HCT116 (cell line): ENCODE measurements around the gene YEATS4. TPM values are rescaled to one million over a fixed set of nuclear protein-coding genes. Genes with fewer than 3 reads are reported as not detected.

Source experiments
- ATAC-seq: fragments of 200-7000 bp; cut with Tn5 transposase; 2 replicates; pipeline ENCODE4 v1.9.1; 2020; ENCODE audit warnings: mild to moderate bottlenecking, moderate library complexity
- BruUV-seq: library from RNA; stranded (reverse); fragments of 400-500 nt; replicated peaks from 2 replicates; lab custom pipeline; 2021; lab: Mats Ljungman, UMichigan
- CTCF ChIA-PET: fragments of 300-600 bp; sonication (Branson Sonifier 250); formaldehyde crosslinking; loops from one replicate; lab custom pipeline; 2021; ENCODE audit warnings: antibody characterized with exemption; lab: Charles Lee
- POLR2A ChIA-PET: fragments of 300-600, 350-600 bp; sonication (Branson Sonifier 250); formaldehyde crosslinking; loops from one replicate; lab custom pipeline; 2021; ENCODE audit warnings: antibody characterized with exemption; lab: Charles Lee
- RAD21 ChIA-PET, 2 experiments: fragments of 300-600 bp; sonication (Branson Sonifier 250); formaldehyde crosslinking; loops; one replicate each; lab custom pipeline; 2023; ENCODE audit warnings: low total read pairs in 2 of 2; ENCODE audit not compliant: uncharacterized antibody in 2 of 2, unreplicated experiment in 2 of 2, low non-redundant PET in 1 of 2; lab: Charles Lee
- DNase-seq: peaks from one replicate; pipeline ENCODE4 v3.0.0-alpha.2; 2010; ENCODE audit warnings: low read depth, low spot score
- H2AFZ ChIP-seq: fragments of 200-600 bp; shearing (Covaris generic), sonication (generic); 2 replicates; pipeline ENCODE4 v1.6.1; 2017; ENCODE audit warnings: low read depth, mixed run types, mixed read lengths, antibody characterized with exemption, low read length; ENCODE audit not compliant: poor library complexity, severe bottlenecking
- H3K27ac ChIP-seq: 2 replicates; pipeline ENCODE4 v1.5.1; 2012; ENCODE audit warnings: low read depth, low read length
- H3K27me3 ChIP-seq: fragments of 200-600 bp; sonication (generic); 2 replicates; pipeline ENCODE4 v1.6.1; 2016; ENCODE audit warnings: mixed run types, low read length, mixed read lengths; ENCODE audit not compliant: insufficient read depth
- H3K36me3 ChIP-seq, 2 experiments: fragments of 200-500 bp in 1 of 2; fragments of 200-600 bp in 1 of 2; sonication (Bioruptor generic) in 1 of 2; sonication (generic) in 1 of 2; 2 replicates each; pipeline versions ENCODE4 v1.5.1 to v1.6.1; 2014 to 2016; ENCODE audit warnings: low read length in 2 of 2, inconsistent platforms in 1 of 2, mixed read lengths in 1 of 2, mixed run types in 1 of 2; ENCODE audit not compliant: insufficient read depth in 2 of 2, control insufficient read depth in 1 of 2
- H3K4me1 ChIP-seq, 2 experiments: fragments of 200-600 bp in 1 of 2; sonication (generic) in 1 of 2; 2 replicates each; pipeline versions ENCODE4 v1.5.1 to v1.6.1; 2012 to 2017; ENCODE audit warnings: low read length in 2 of 2, inconsistent platforms in 1 of 2, mild to moderate bottlenecking in 1 of 2, mixed read lengths in 1 of 2, mixed run types in 1 of 2, moderate library complexity in 1 of 2; ENCODE audit not compliant: insufficient read depth in 2 of 2, control insufficient read depth in 1 of 2
- H3K4me2 ChIP-seq: fragments of 200-600 bp; sonication (generic); 2 replicates; pipeline ENCODE4 v1.6.1; 2017; ENCODE audit warnings: mixed run types, low read length, mixed read lengths
- H3K4me3 ChIP-seq, 2 experiments: fragments of 200-600 bp in 1 of 2; sonication (generic) in 1 of 2; replicated peaks in 1 of 2; 2 replicates each; pipeline ENCODE4 v1.5.1; 2011 to 2016; ENCODE audit warnings: low read length in 2 of 2, control low read depth in 1 of 2, low read depth in 1 of 2, mild to moderate bottlenecking in 1 of 2, mixed read lengths in 1 of 2, mixed run types in 1 of 2
- H3K79me2 ChIP-seq: fragments of 200-600 bp; sonication (generic); 2 replicates; pipeline ENCODE4 v1.6.1; 2017; ENCODE audit warnings: mild to moderate bottlenecking, mixed run types, low read length, moderate library complexity, mixed read lengths; ENCODE audit not compliant: insufficient read depth
- H3K9ac ChIP-seq: fragments of 200-600 bp; sonication (generic); 2 replicates; pipeline ENCODE4 v1.6.1; 2016; ENCODE audit warnings: low read length, mixed read lengths
- H3K9me2 ChIP-seq: fragments of 200-600 bp; sonication (generic), shearing (Covaris generic); 2 replicates; pipeline ENCODE4 v1.6.1; 2017; ENCODE audit warnings: mixed run types, mild to moderate bottlenecking, moderate library complexity; ENCODE audit not compliant: insufficient read depth
- H3K9me3 ChIP-seq, 2 experiments: fragments of 200-500 bp in 1 of 2; fragments of 200-600 bp in 1 of 2; sonication (Bioruptor generic) in 1 of 2; sonication (generic) in 1 of 2; 2 replicates each; pipeline ENCODE4 v1.6.1; 2014 to 2017; ENCODE audit warnings: low read length in 2 of 2, mixed read lengths in 2 of 2, inconsistent platforms in 1 of 2, low read depth in 1 of 2, mild to moderate bottlenecking in 1 of 2, mixed run types in 1 of 2, moderate library complexity in 1 of 2; ENCODE audit not compliant: control insufficient read depth in 1 of 2, insufficient read depth in 1 of 2
- H4K20me1 ChIP-seq: fragments of 200-600 bp; sonication (generic), shearing (Covaris generic); 2 replicates; pipeline ENCODE4 v1.6.1; 2017; ENCODE audit warnings: mixed run types, mild to moderate bottlenecking, moderate library complexity; ENCODE audit not compliant: insufficient read depth
- ATF3 ChIP-seq: IDR thresholded peaks from 2 replicates; pipeline ENCODE4 v1.6.1; 2012
- CTCF ChIP-seq, 3 experiments: fragments of 200-600 bp in 1 of 3; sonication (generic) in 1 of 3; IDR thresholded peaks in 2 of 3; conservative IDR thresholded peaks in 1 of 3; 2 replicates each; pipeline ENCODE4 v1.5.1; 2012 to 2017; ENCODE audit warnings: low read depth in 2 of 3, low read length in 2 of 3, antibody characterized with exemption in 1 of 3, borderline replicate concordance in 1 of 3, control low read depth in 1 of 3, mild to moderate bottlenecking in 1 of 3, mixed read lengths in 1 of 3, mixed run types in 1 of 3, moderate library complexity in 1 of 3; ENCODE audit not compliant: insufficient read depth in 1 of 3
- EGR1 ChIP-seq: IDR thresholded peaks from 2 replicates; pipeline ENCODE4 v1.6.1; 2012; ENCODE audit warnings: low read depth
- ELF1 ChIP-seq: IDR thresholded peaks from 2 replicates; pipeline ENCODE4 v1.6.1; 2012; ENCODE audit warnings: low read depth, borderline replicate concordance
- EZH2phosphoT487 ChIP-seq: fragments of 200-600 bp; IDR thresholded peaks from 2 replicates; pipeline ENCODE4 v1.6.1; 2018; ENCODE audit warnings: antibody characterized with exemption, borderline replicate concordance
- JUND ChIP-seq: IDR thresholded peaks from 2 replicates; pipeline ENCODE4 v1.6.1; 2012
- MAX ChIP-seq: IDR thresholded peaks from 2 replicates; pipeline ENCODE4 v1.6.1; 2012
- POLR2A ChIP-seq: IDR thresholded peaks from 2 replicates; pipeline ENCODE4 v1.7.0; 2011; ENCODE audit warnings: borderline replicate concordance; ENCODE audit not compliant: insufficient read depth, insufficient read length; ENCODE audit errors: extremely low read depth
- POLR2AphosphoS5 ChIP-seq: IDR thresholded peaks from 2 replicates; pipeline ENCODE4 v1.6.1; 2011; ENCODE audit warnings: mild to moderate bottlenecking, low read depth, low read length, moderate library complexity
- RAD21 ChIP-seq: IDR thresholded peaks from 2 replicates; pipeline ENCODE4 v1.6.1; 2012; ENCODE audit warnings: low read depth, mild to moderate bottlenecking
- SP1 ChIP-seq: IDR thresholded peaks from 2 replicates; pipeline ENCODE4 v1.6.1; 2012; ENCODE audit warnings: low read depth
- YY1 ChIP-seq: IDR thresholded peaks from 2 replicates; pipeline ENCODE4 v1.6.1; 2011; ENCODE audit warnings: low read length, low read depth, moderate library complexity, mild to moderate bottlenecking; ENCODE audit not compliant: insufficient replicate concordance; ENCODE audit errors: extremely low read depth
- ZBTB33 ChIP-seq: IDR thresholded peaks from 2 replicates; pipeline ENCODE4 v1.6.1; 2011; ENCODE audit warnings: mild to moderate bottlenecking, low read length, moderate library complexity; ENCODE audit not compliant: insufficient replicate concordance; ENCODE audit errors: extremely low read depth
- ZFX ChIP-seq: fragments of 450-650 bp; IDR thresholded peaks from 2 replicates; pipeline ENCODE4 v1.6.1; 2017
- intact Hi-C: fragments of 100-400 bp; cut with micrococcal nuclease; formaldehyde crosslinking; loops from 2 replicates; pipeline ENCODE4 v1.10.0; 2022
- total RNA-seq: library from RNA; stranded (reverse); gene quantifications from one replicate; pipeline ENCODE4 v1.2.1, GENCODE V29; 2021; ENCODE audit not compliant: unreplicated experiment

YEATS4 gene
- total RNA-seq, 1 experiment from 2014 or later, result 32.0 TPM

GRCh38 chr12:69331909-69332684 lies 27.4 kb upstream of the YEATS4 start:
- peaks cover 11% of the 10 kb centered on the region; the same call in 1 of the 2 replicates for H3K27me3 ChIP-seq
- no peak overlapping the region for H3K9ac ChIP-seq
- ATAC-seq, result no peak
- no peak overlapping the region for H3K27ac ChIP-seq
- H3K4me2 ChIP-seq, result no peak overlapping the region
- H3K9me3 ChIP-seq, result no peaks in the 10 kb centered on the region
- ChIA-PET POLR2A (no interaction called here), CTCF (no interaction called here), RAD21 (no interaction called here)
- DNase-seq, result no peak
- no peaks in the 10 kb centered on the region for H3K36me3 ChIP-seq
- no peak overlapping the region for H2AFZ ChIP-seq
- BruUV-seq, result no TSS peak
- no peaks in the 10 kb centered on the region for H3K9me2 ChIP-seq
- TF ChIP-seq YY1, result no peak
- no peak for TF ChIP-seq ZFX
- no peak for TF ChIP-seq EZH2phosphoT487
- TF ChIP-seq MAX, result no peak
- no peak for TF ChIP-seq EGR1
- TF ChIP-seq RAD21, result no peak
- TF ChIP-seq POLR2AphosphoS5, result no peak
- no peak for TF ChIP-seq POLR2A
- TF ChIP-seq ATF3, result no peak
- no peak for TF ChIP-seq ELF1
- TF ChIP-seq CTCF (IDR thresholded peaks at IDR 0.05 in 2 of 3, conservative IDR thresholded peaks at IDR 0.05 in 1 of 3; ENCODE audit: borderline replicate concordance in 1 of 3, insufficient read depth in 1 of 3, low read depth in 2 of 3, low read length in 2 of 3), result no peak
- no peak for TF ChIP-seq SP1
- TF ChIP-seq JUND, result no peak
- TF ChIP-seq ZBTB33, result no peak
- intact Hi-C loops, result no loop called here
- no peaks in the 10 kb centered on the region for H3K79me2 ChIP-seq
- no peaks in the 10 kb centered on the region for H4K20me1 ChIP-seq
- H3K4me1 ChIP-seq, result no peaks in the 10 kb centered on the region
- no peak overlapping the region for H3K4me3 ChIP-seq
